Bronchial epithelial cell (primary cell): Measurements from ENCODE around the gene BAIAP3. TPM values are rescaled to one million over a fixed set of nuclear protein-coding genes. Genes with fewer than 3 reads are reported as not detected.

Experiments used
- DNase-seq: peaks from one replicate; pipeline ENCODE4 v3.0.0-alpha.2; 2010; ENCODE audit warnings: low read depth
- FAIRE-seq: peaks from 2 replicates; lab custom pipeline; 2011; peaks lifted over from hg19 to GRCh38; lab: Jason Lieb, UNC
- H3K27me3 ChIP-seq: 2 replicates; pipeline ENCODE4 v1.5.1; 2011; ENCODE audit warnings: low read length; ENCODE audit not compliant: control insufficient read depth, insufficient read depth
- H3K36me3 ChIP-seq: 2 replicates; pipeline ENCODE4 v1.5.1; 2011; ENCODE audit warnings: low read length; ENCODE audit not compliant: control insufficient read depth, insufficient read depth
- H3K4me3 ChIP-seq: 2 replicates; pipeline ENCODE4 v1.5.1; 2011; ENCODE audit warnings: mild to moderate bottlenecking, low read depth, low read length, control low read depth
- CTCF ChIP-seq: IDR thresholded peaks from 2 replicates; pipeline ENCODE4 v1.5.1; 2011; ENCODE audit warnings: mild to moderate bottlenecking, moderate library complexity, low read length, control low read depth, inconsistent platforms; ENCODE audit not compliant: insufficient read depth, severe bottlenecking
- total RNA-seq: library from RNA; depleted of rRNA; stranded (reverse); fragments of >200 nt; gene quantifications from 2 replicates; pipeline ENCODE4 v1.2.1, GENCODE V29; 2014

Gene BAIAP3
- total RNA-seq, 1 donor from 2014 or later, result 0.26 TPM

GRCh38 chr16:1367486-1368174 lies 34.2 kb downstream of the BAIAP3 start:
- FAIRE-seq (no peak), DNase-seq (no peak)
- peaks cover 10% of the 10 kb centered on the region for H3K36me3 ChIP-seq
- no peak overlapping the region for H3K4me3 ChIP-seq
- no peak for TF ChIP-seq CTCF
- H3K27me3 ChIP-seq, result no peaks in the 10 kb centered on the region

- DNase-seq, result no peak
- H3K4me3 ChIP-seq, result no peak overlapping the region
- peaks cover 3% of the 10 kb centered on the region for H3K36me3 ChIP-seq
- no peaks in the 10 kb centered on the region for H3K27me3 ChIP-seq
- FAIRE-seq, result no peak
- TF ChIP-seq CTCF, result no peak
Observed at GRCh38 chr16:1371054-1371978, 37.9 kb downstream of the BAIAP3 start.

GRCh38 chr16:1372292-1372950 lies 39.0 kb downstream of the BAIAP3 start:
- Histone ChIP-seq H3K4me3 (no peak overlapping the region), H3K36me3 (peaks cover 2% of the 10 kb centered on the region), H3K27me3 (no peaks in the 10 kb centered on the region)
- FAIRE-seq, result no peak
- no peak for TF ChIP-seq CTCF
- DNase-seq, result no peak

GRCh38 chr16:1374418-1375297 lies 41.2 kb downstream of the BAIAP3 start:
- no peak for TF ChIP-seq CTCF
- DNase-seq, result no peak
- FAIRE-seq, result no peak
- peaks cover 2% of the 10 kb centered on the region for H3K36me3 ChIP-seq
- no peak overlapping the region for H3K4me3 ChIP-seq
- H3K27me3 ChIP-seq, result no peaks in the 10 kb centered on the region

- no peaks in the 10 kb centered on the region for H3K27me3 ChIP-seq
- no peak for TF ChIP-seq CTCF
- FAIRE-seq (no peak), DNase-seq (no peak)
- peaks cover 2% of the 10 kb centered on the region for H3K36me3 ChIP-seq
- H3K4me3 ChIP-seq, result no peak overlapping the region
Observed at GRCh38 chr16:1375298-1375640, 41.8 kb downstream of the BAIAP3 start.
